Activated T-cell treated with anti-CD3 and anti-CD28 coated beads, Interleukin-2, amount 50 U/mL, for 4 hours (primary cell): ENCODE data around the gene POLR2E. TPM values are rescaled to one million over a fixed set of nuclear protein-coding genes. Genes with fewer than 3 reads are reported as not detected.

Experiments
- ATAC-seq, 2 donors: fragments of 200-7000 bp; cut with Tn5 transposase; one replicate each; pipeline ENCODE4 v1.10.0; 2021
- DNase-seq: peaks from one replicate; pipeline ENCODE4 v3.0.0-alpha.2; 2020
- H3K27me3 Mint-ChIP-seq: one replicate; pipeline ENCODE4 v1.8.0; 2021; ENCODE audit warnings: low read depth, mixed read lengths
- H3K36me3 Mint-ChIP-seq: one replicate; pipeline ENCODE4 v1.8.0; 2022; ENCODE audit warnings: mixed read lengths; ENCODE audit not compliant: insufficient read depth
- H3K4me1 Mint-ChIP-seq: one replicate; pipeline ENCODE4 v1.8.0; 2021; ENCODE audit warnings: low read depth, mixed read lengths
- H3K4me3 Mint-ChIP-seq: one replicate; pipeline ENCODE4 v1.8.0; 2021; ENCODE audit warnings: mild to moderate bottlenecking, moderate library complexity, mixed read lengths
- H3K9me3 Mint-ChIP-seq: one replicate; pipeline ENCODE4 v1.8.0; 2021; ENCODE audit warnings: mixed read lengths
- total RNA-seq, 3 donors: library from RNA; stranded (reverse); gene quantifications; one replicate each; pipeline ENCODE4 v1.2.1, GENCODE V29; 2021

Gene POLR2E
- total RNA-seq, 3 donors from 2014 or later = 303 to 380 (median 323) TPM

- ATAC-seq (peak; percentile 13 to 28), DNase-seq (no peak)
- peaks cover 18% of the 10 kb centered on the region for H3K36me3 Mint-ChIP-seq
- no peaks in the 10 kb centered on the region for H3K9me3 Mint-ChIP-seq
- peak overlapping the region; percentile 19 for H3K4me3 Mint-ChIP-seq
- no peaks in the 10 kb centered on the region for H3K27me3 Mint-ChIP-seq
- peaks cover 42% of the 10 kb centered on the region for H3K4me1 Mint-ChIP-seq
These were observed 7.3 kb downstream of the POLR2E start for GRCh38 chr19:1087813-1088415.

GRCh38 chr19:1086613-1087012 is 8.6 kb downstream of the POLR2E start:
- H3K9me3 Mint-ChIP-seq = no peaks in the 10 kb centered on the region
- no peaks in the 10 kb centered on the region for H3K27me3 Mint-ChIP-seq
- H3K4me3 Mint-ChIP-seq = no peak overlapping the region
- no peak for DNase-seq
- peaks cover 18% of the 10 kb centered on the region for H3K36me3 Mint-ChIP-seq
- ATAC-seq = no peak
- peaks cover 46% of the 10 kb centered on the region for H3K4me1 Mint-ChIP-seq

- Mint-ChIP-seq H3K27me3 (no peaks in the 10 kb centered on the region), H3K4me3 (no peak overlapping the region), H3K9me3 (no peaks in the 10 kb centered on the region), H3K36me3 (peaks cover 19% of the 10 kb centered on the region), H3K4me1 (peaks cover 48% of the 10 kb centered on the region)
- DNase-seq (no peak), ATAC-seq (no peak)
These were observed 9.3 kb downstream of the POLR2E start for GRCh38 chr19:1085676-1086442.

- DNase-seq (no peak), ATAC-seq (no peak)
- H3K27me3 Mint-ChIP-seq = no peaks in the 10 kb centered on the region
- H3K4me1 Mint-ChIP-seq = peaks cover 52% of the 10 kb centered on the region
- no peaks in the 10 kb centered on the region for H3K9me3 Mint-ChIP-seq
- peaks cover 21% of the 10 kb centered on the region for H3K36me3 Mint-ChIP-seq
- H3K4me3 Mint-ChIP-seq = no peak overlapping the region
These were observed 10.0 kb downstream of the POLR2E start for GRCh38 chr19:1085053-1085658.

- ATAC-seq (no peak), DNase-seq (no peak)
- no peaks in the 10 kb centered on the region for H3K9me3 Mint-ChIP-seq
- H3K36me3 Mint-ChIP-seq = peaks cover 23% of the 10 kb centered on the region
- no peaks in the 10 kb centered on the region for H3K27me3 Mint-ChIP-seq
- peaks cover 58% of the 10 kb centered on the region for H3K4me1 Mint-ChIP-seq
- H3K4me3 Mint-ChIP-seq = no peak overlapping the region
These were observed 10.9 kb downstream of the POLR2E start for GRCh38 chr19:1084024-1084868.

- Mint-ChIP-seq H3K4me3 (no peak overlapping the region), H3K27me3 (no peaks in the 10 kb centered on the region), H3K36me3 (peaks cover 23% of the 10 kb centered on the region), H3K4me1 (peaks cover 54% of the 10 kb centered on the region), H3K9me3 (no peaks in the 10 kb centered on the region)
- ATAC-seq = no peak
- DNase-seq = no peak
These were observed 12.0 kb downstream of the POLR2E start for GRCh38 chr19:1082928-1083816.

GRCh38 chr19:1082165-1082927 is 12.8 kb downstream of the POLR2E start:
- Mint-ChIP-seq H3K4me3 (no peak overlapping the region), H3K36me3 (peaks cover 19% of the 10 kb centered on the region), H3K27me3 (no peaks in the 10 kb centered on the region), H3K4me1 (peaks cover 53% of the 10 kb centered on the region), H3K9me3 (no peaks in the 10 kb centered on the region)
- DNase-seq (peak; percentile 63), ATAC-seq (peak; percentile 56 to 65)

- DNase-seq = no peak
- Mint-ChIP-seq H3K36me3 (peaks cover 19% of the 10 kb centered on the region), H3K4me1 (peaks cover 59% of the 10 kb centered on the region), H3K9me3 (no peaks in the 10 kb centered on the region), H3K4me3 (no peak overlapping the region), H3K27me3 (no peaks in the 10 kb centered on the region)
- ATAC-seq = no peak
These were observed 13.6 kb downstream of the POLR2E start for GRCh38 chr19:1081301-1082164.

GRCh38 chr19:1080360-1081161 is 14.6 kb downstream of the POLR2E start:
- peaks cover 62% of the 10 kb centered on the region for H3K4me1 Mint-ChIP-seq

GRCh38 chr19:1079566-1080111 is 15.5 kb downstream of the POLR2E start:
- Mint-ChIP-seq H3K4me3 (no peak overlapping the region), H3K9me3 (no peaks in the 10 kb centered on the region), H3K4me1 (peaks cover 62% of the 10 kb centered on the region), H3K27me3 (no peaks in the 10 kb centered on the region), H3K36me3 (peaks cover 17% of the 10 kb centered on the region)
- no peak for ATAC-seq
- no peak for DNase-seq

More at GRCh38 chr19:1080360-1081161, 14.6 kb downstream of the POLR2E start:
- no peaks in the 10 kb centered on the region for H3K9me3 Mint-ChIP-seq
- ATAC-seq = no peak
- DNase-seq = no peak
- H3K36me3 Mint-ChIP-seq = peaks cover 24% of the 10 kb centered on the region
- no peaks in the 10 kb centered on the region for H3K27me3 Mint-ChIP-seq
- H3K4me3 Mint-ChIP-seq = no peak overlapping the region

- Mint-ChIP-seq H3K4me3 (peak overlapping the region; percentile 74), H3K4me1 (peaks cover 69% of the 10 kb centered on the region), H3K27me3 (no peaks in the 10 kb centered on the region), H3K36me3 (peaks cover 23% of the 10 kb centered on the region), H3K9me3 (no peaks in the 10 kb centered on the region)
- DNase-seq (peak; percentile 89), ATAC-seq (peak; percentile 80 to 82)
These were observed 18.2 kb downstream of the POLR2E start for GRCh38 chr19:1076951-1077350.
